T-helper 1 cell treated with Interleukin-12 subunit alpha and Interleukin-12 subunit beta and Interleukin-4 antibody, amounts not matched to agents 30 μg/mL and 1 μg/mL, for 36 hours (primary cell): ENCODE data around the gene TBC1D3B.
"Not testable (repeated sequence)": the region's sequence is repeated elsewhere in the genome, so short reads cannot be mapped to it uniquely, and the experiment has no call there.

Experiments used
- H3K27ac Mint-ChIP-seq: one replicate; pipeline ENCODE4 v1.8.0; 2021; ENCODE audit warnings: mild to moderate bottlenecking, mixed read lengths
- H3K27me3 Mint-ChIP-seq: one replicate; pipeline ENCODE4 v1.8.0; 2021; ENCODE audit warnings: low read depth, mixed read lengths
- H3K36me3 Mint-ChIP-seq: one replicate; pipeline ENCODE4 v1.8.0; 2021; ENCODE audit warnings: low read depth, mixed read lengths
- H3K4me1 Mint-ChIP-seq: one replicate; pipeline ENCODE4 v1.8.0; 2021; ENCODE audit warnings: low read depth, mixed read lengths
- H3K4me3 Mint-ChIP-seq: one replicate; pipeline ENCODE4 v1.8.0; 2021; ENCODE audit warnings: mild to moderate bottlenecking, moderate library complexity, mixed read lengths
- H3K9me3 Mint-ChIP-seq: one replicate; pipeline ENCODE4 v1.8.0; 2021; ENCODE audit warnings: mixed read lengths

TBC1D3B gene

GRCh38 chr17:36133602-36134236 is 42.7 kb downstream of the TBC1D3B start:
- Mint-ChIP-seq H3K4me3 (no peak overlapping the region), H3K4me1 (no peaks in the 10 kb centered on the region), H3K27me3 (peaks cover 34% of the 10 kb centered on the region), H3K27ac (no peak overlapping the region), H3K36me3 (no peaks in the 10 kb centered on the region), H3K9me3 (no peaks in the 10 kb centered on the region)

- Mint-ChIP-seq H3K36me3 (no peaks in the 10 kb centered on the region), H3K27ac (no peak overlapping the region), H3K27me3 (peaks cover 38% of the 10 kb centered on the region), H3K4me3 (no peak overlapping the region), H3K4me1 (no peaks in the 10 kb centered on the region), H3K9me3 (no peaks in the 10 kb centered on the region)
Measured at GRCh38 chr17:36132421-36132831, 44.0 kb downstream of the TBC1D3B start.

GRCh38 chr17:36131931-36132330 is 44.5 kb downstream of the TBC1D3B start:
- Mint-ChIP-seq H3K36me3 (no peaks in the 10 kb centered on the region), H3K27me3 (peaks cover 34% of the 10 kb centered on the region), H3K4me3 (no peak overlapping the region), H3K9me3 (no peaks in the 10 kb centered on the region), H3K4me1 (no peaks in the 10 kb centered on the region), H3K27ac (no peak overlapping the region)

- Mint-ChIP-seq H3K27me3 (peaks cover 33% of the 10 kb centered on the region), H3K4me1 (no peaks in the 10 kb centered on the region), H3K9me3 (no peaks in the 10 kb centered on the region), H3K4me3 (no peak overlapping the region), H3K27ac (no peak overlapping the region), H3K36me3 (no peaks in the 10 kb centered on the region)
Measured at GRCh38 chr17:36131421-36131820, 45.0 kb downstream of the TBC1D3B start.

GRCh38 chr17:36130346-36130745 is 46.1 kb downstream of the TBC1D3B start:
- Mint-ChIP-seq H3K27ac (no peak overlapping the region), H3K9me3 (peaks cover 10% of the 10 kb centered on the region), H3K27me3 (peaks cover 26% of the 10 kb centered on the region), H3K4me1 (no peaks in the 10 kb centered on the region), H3K36me3 (no peaks in the 10 kb centered on the region), H3K4me3 (no peak overlapping the region)

GRCh38 chr17:36129616-36130015 is 46.8 kb downstream of the TBC1D3B start:
- Mint-ChIP-seq H3K27ac (no peak overlapping the region), H3K27me3 (peaks cover 26% of the 10 kb centered on the region), H3K36me3 (no peaks in the 10 kb centered on the region), H3K9me3 (peaks cover 14% of the 10 kb centered on the region), H3K4me1 (no peaks in the 10 kb centered on the region), H3K4me3 (no peak overlapping the region)

- no peaks in the 10 kb centered on the region for H3K4me1 Mint-ChIP-seq
Measured at GRCh38 chr17:36128411-36128978, 47.9 kb downstream of the TBC1D3B start.

GRCh38 chr17:36127911-36128310 is 48.5 kb downstream of the TBC1D3B start:
- Mint-ChIP-seq H3K4me1 (no peaks in the 10 kb centered on the region), H3K27ac (no peak overlapping the region), H3K4me3 (no peak overlapping the region), H3K36me3 (no peaks in the 10 kb centered on the region), H3K9me3 (peaks cover 14% of the 10 kb centered on the region), H3K27me3 (peaks cover 20% of the 10 kb centered on the region)

More at GRCh38 chr17:36128411-36128978, 47.9 kb downstream of the TBC1D3B start:
- Mint-ChIP-seq H3K27ac (no peak overlapping the region), H3K36me3 (no peaks in the 10 kb centered on the region), H3K4me3 (no peak overlapping the region), H3K9me3 (peaks cover 14% of the 10 kb centered on the region), H3K27me3 (peaks cover 24% of the 10 kb centered on the region)

- Mint-ChIP-seq H3K4me1 (no peaks in the 10 kb centered on the region), H3K27ac (no peak overlapping the region), H3K4me3 (no peak overlapping the region)
Measured at GRCh38 chr17:36127199-36127893, 49.1 kb downstream of the TBC1D3B start.

GRCh38 chr17:36124879-36125824 is 51.3 kb downstream of the TBC1D3B start:
- Mint-ChIP-seq H3K27me3 (peaks cover 22% of the 10 kb centered on the region), H3K36me3 (no peaks in the 10 kb centered on the region), H3K27ac (no peak overlapping the region), H3K9me3 (peaks cover 14% of the 10 kb centered on the region), H3K4me3 (no peak overlapping the region), H3K4me1 (no peaks in the 10 kb centered on the region)

More at GRCh38 chr17:36127199-36127893, 49.1 kb downstream of the TBC1D3B start:
- Mint-ChIP-seq H3K27me3 (peaks cover 22% of the 10 kb centered on the region), H3K36me3 (no peaks in the 10 kb centered on the region), H3K9me3 (peaks cover 14% of the 10 kb centered on the region)

- Mint-ChIP-seq H3K4me1 (no peaks in the 10 kb centered on the region), H3K27me3 (peaks cover 8% of the 10 kb centered on the region), H3K36me3 (no peaks in the 10 kb centered on the region), H3K4me3 (no peak overlapping the region), H3K9me3 (peaks cover 14% of the 10 kb centered on the region), H3K27ac (no peak overlapping the region)
Measured at GRCh38 chr17:36123431-36123830, 53.0 kb downstream of the TBC1D3B start.

- not testable (repeated sequence) for H3K27ac Mint-ChIP-seq, H3K4me3 Mint-ChIP-seq, H3K4me1 Mint-ChIP-seq, H3K36me3 Mint-ChIP-seq, H3K27me3 Mint-ChIP-seq
- H3K9me3 Mint-ChIP-seq, result peaks cover 11% of the 10 kb centered on the region
Measured at GRCh38 chr17:36121099-36121498, 55.3 kb downstream of the TBC1D3B start.

- Mint-ChIP-seq H3K9me3 (peaks cover 3% of the 10 kb centered on the region), H3K36me3 (no peaks in the 10 kb centered on the region), H3K27me3 (peaks cover 4% of the 10 kb centered on the region), H3K4me3 (no peak overlapping the region), H3K27ac (no peak overlapping the region), H3K4me1 (no peaks in the 10 kb centered on the region)
Measured at GRCh38 chr17:36120221-36120620, 56.2 kb downstream of the TBC1D3B start.
